Lung (tissue), 12 donors: Measurements from ENCODE around the gene GLP2R. TPM values are rescaled to one million over a fixed set of nuclear protein-coding genes. Genes with fewer than 3 reads are reported as not detected.

ENCODE experiments used
- ATAC-seq: fragments of 200-7000 bp; cut with Tn5 transposase; one replicate; pipeline ENCODE4 v1.9.1; 2020; ENCODE audit warnings: moderate number of reproducible peaks; ENCODE audit not compliant: insufficient read depth, low FRiP score
- DNase-seq, 3 donors: peaks; one replicate each; pipeline ENCODE4 v3.0.0-alpha.2; 2013 to 2017
- H3K27ac ChIP-seq, 2 donors: one replicate each; pipeline ENCODE4 v1.5.1; 2013; ENCODE audit warnings: mild to moderate bottlenecking in 2 of 2, moderate library complexity in 2 of 2, control low read depth in 1 of 2, inconsistent platforms in 1 of 2, low read depth in 1 of 2, low read length in 1 of 2
- H3K27me3 ChIP-seq, 3 donors: one replicate each; pipeline ENCODE4 v1.5.1; 2013; ENCODE audit warnings: low read length in 2 of 3; ENCODE audit not compliant: control insufficient read depth in 3 of 3, insufficient read depth in 3 of 3
- H3K36me3 ChIP-seq, 4 donors: one replicate each; pipeline ENCODE4 v1.5.1; 2013; ENCODE audit warnings: low read length in 4 of 4, mild to moderate bottlenecking in 1 of 4, moderate library complexity in 1 of 4; ENCODE audit not compliant: control insufficient read depth in 4 of 4, insufficient read depth in 4 of 4
- H3K4me1 ChIP-seq, 5 donors: one replicate each; pipeline ENCODE4 v1.5.1; 2013; ENCODE audit warnings: low read length in 5 of 5, mild to moderate bottlenecking in 2 of 5, moderate library complexity in 1 of 5; ENCODE audit not compliant: control insufficient read depth in 5 of 5, insufficient read depth in 5 of 5
- H3K4me3 ChIP-seq: one replicate; pipeline ENCODE4 v1.5.1; 2013; ENCODE audit warnings: mild to moderate bottlenecking, control low read depth, moderate library complexity
- H3K9ac ChIP-seq, 2 donors: one replicate each; pipeline ENCODE4 v1.5.1; 2013; ENCODE audit warnings: low read length in 2 of 2, control low read depth in 1 of 2; ENCODE audit not compliant: insufficient read depth in 1 of 2
- H3K9me3 ChIP-seq, 4 donors: one replicate each; pipeline ENCODE4 v1.5.1; 2013; ENCODE audit warnings: low read length in 3 of 4, mild to moderate bottlenecking in 1 of 4, moderate library complexity in 1 of 4; ENCODE audit not compliant: control insufficient read depth in 4 of 4, insufficient read depth in 3 of 4
- CTCF ChIP-seq: IDR thresholded peaks from 2 replicates; pipeline ENCODE4 v1.5.1; 2012; ENCODE audit warnings: mild to moderate bottlenecking; ENCODE audit errors: control extremely low read depth, extremely low read depth
- WGBS, 2 donors: extraction: QIAGEN DNeasy Blood & Tissue Kit; methylation state at CpG; one replicate each; pipeline ENCODE4 v1.1.7; 2013; 5-methylcytosine and 5-hydroxymethylcytosine counted together
- polyA plus RNA-seq, 2 donors: library from polyadenylated mRNA; stranded (reverse); fragments of 200-250 nt; gene quantifications; one replicate each; pipeline ENCODE4 v1.2.1, GENCODE V29; 2013
- total RNA-seq, 2 donors: library from RNA; depleted of rRNA in 1 of 2; stranded (reverse); fragments of >200 nt in 1 of 2; gene quantifications; one replicate each; pipeline ENCODE4 v1.2.1, GENCODE V29; 2014 to 2021
- donor health status: control.
- donor health status: control.
- donor health status: Bipolar disorder and iron deficiency.
- donor health status: healthy.
- donor health status: DM: yes; HTN: yes; CAD: no.

GLP2R gene
- total and polyA plus RNA-seq, 4 donors, result 0.11 to 1.6 (median 0.54) TPM

GRCh38 chr17:9821921-9822320 is 3.8 kb upstream of the GLP2R start, which contains the start of gene GSG1L2:
Gene GSG1L2, minus strand, starts transcription at chr17:9822079. Its CDS starts 8 bp downstream, at chr17:9822071.
- H3K4me3 ChIP-seq, result no peak within 1 kb of the TSS
- H3K4me1 ChIP-seq, result peaks cover 0 to 14% (median 0%) of the 10 kb centered on the region in 5 donors
- H3K36me3 ChIP-seq, result no peaks in the 10 kb centered on the region
- TF ChIP-seq CTCF, result no peak
- 72 to 73% methylated on average over 13 to 15 of the region's 15 CpGs for WGBS, 2 donors
- no peak within 1 kb of the TSS for H3K9ac ChIP-seq
- H3K27ac ChIP-seq, result no peak within 1 kb of the TSS
- H3K27me3 ChIP-seq, result peaks cover 0 to 2% (median 0%) of the 10 kb centered on the region in 3 donors
- no peak for ATAC-seq
- no peak for DNase-seq
- peaks cover 0 to 3% (median 0%) of the 10 kb centered on the region in 4 donors for H3K9me3 ChIP-seq

- H3K36me3 ChIP-seq, result no peaks in the 10 kb centered on the region
- H3K9ac ChIP-seq, result no peak overlapping the region
- ATAC-seq (no peak), DNase-seq (no peak)
- H3K9me3 ChIP-seq, result peaks cover 0 to 3% (median 0%) of the 10 kb centered on the region in 4 donors
- H3K4me3 ChIP-seq, result no peak overlapping the region
- TF ChIP-seq CTCF, result no peak
- peaks cover 0 to 2% (median 0%) of the 10 kb centered on the region in 3 donors for H3K27me3 ChIP-seq
- peaks cover 0 to 29% (median 0%) of the 10 kb centered on the region in 5 donors for H3K4me1 ChIP-seq
- WGBS, 2 donors, result 57 to 62% methylated on average over 4 of the region's 4 CpGs
- no peak overlapping the region for H3K27ac ChIP-seq
Measured at GRCh38 chr17:9824094-9824493, 1.6 kb upstream of the GLP2R start.

- no peak for ATAC-seq
Measured at GRCh38 chr17:9824797-9825338, 856 bp upstream of the GLP2R start.

More at GRCh38 chr17:9824797-9825338, 856 bp upstream of the GLP2R start:
- Histone ChIP-seq H3K9ac (no peak overlapping the region), H3K27me3 (peaks cover 0 to 2% (median 0%) of the 10 kb centered on the region in 3 donors), H3K36me3 (no peaks in the 10 kb centered on the region), H3K4me3 (no peak overlapping the region), H3K27ac (no peak overlapping the region), H3K9me3 (peaks cover 0 to 3% (median 0%) of the 10 kb centered on the region in 4 donors), H3K4me1 (peaks cover 0 to 33% (median 0%) of the 10 kb centered on the region in 5 donors)
- 76 to 84% methylated on average over 8 of the region's 8 CpGs for WGBS, 2 donors
- no peak for DNase-seq
- TF ChIP-seq CTCF, result no peak
